HUES48 (cell line): ENCODE measurements around the gene CALML4.
"Not testable (repeated sequence)": the region's sequence is repeated elsewhere in the genome, so short reads cannot be mapped to it uniquely, and the experiment has no call there.

ENCODE experiments used
- H3K27ac ChIP-seq: one replicate; pipeline ENCODE4 v1.7.0; 2013; ENCODE audit warnings: low read depth, low read length, inconsistent platforms
- H3K27me3 ChIP-seq: 2 replicates; pipeline ENCODE4 v1.6.1; 2013; ENCODE audit warnings: mild to moderate bottlenecking, low read length; ENCODE audit not compliant: control insufficient read depth, insufficient read depth
- H3K36me3 ChIP-seq: 2 replicates; pipeline ENCODE4 v1.6.1; 2013; ENCODE audit warnings: low read length; ENCODE audit not compliant: control insufficient read depth, insufficient read depth
- H3K4me1 ChIP-seq: 2 replicates; pipeline ENCODE4 v1.6.1; 2013; ENCODE audit warnings: mild to moderate bottlenecking, low read length; ENCODE audit not compliant: control insufficient read depth, insufficient read depth
- H3K4me3 ChIP-seq: 2 replicates; pipeline ENCODE4 v1.5.1; 2013; ENCODE audit warnings: mild to moderate bottlenecking, low read depth, low read length
- H3K9ac ChIP-seq: 2 replicates; pipeline ENCODE4 v1.6.1; 2013; ENCODE audit warnings: mild to moderate bottlenecking, low read depth, low read length, moderate library complexity
- H3K9me3 ChIP-seq: 2 replicates; pipeline ENCODE4 v1.6.1; 2013; ENCODE audit warnings: low read length; ENCODE audit not compliant: control insufficient read depth, insufficient read depth

CALML4 gene

GRCh38 chr15:68204776-68205557, at the start of gene CALML4:
Gene CALML4, minus strand, starts transcription at chr15:68205332. Its CDS starts 85 bp downstream, at chr15:68205247.
- H3K27me3 ChIP-seq, result no peaks in the 10 kb centered on the region
- peak within 1 kb of the TSS; percentile 14 for H3K27ac ChIP-seq
- H3K4me1 ChIP-seq, result peaks cover 34% of the 10 kb centered on the region
- H3K4me3 ChIP-seq, result no peak within 1 kb of the TSS
- no peak within 1 kb of the TSS for H3K9ac ChIP-seq
- peaks cover 16% of the 10 kb centered on the region; the same call in 1 of the 2 replicates for H3K36me3 ChIP-seq
- no peaks in the 10 kb centered on the region for H3K9me3 ChIP-seq

- Histone ChIP-seq H3K4me3 (no peak overlapping the region), H3K27me3 (no peaks in the 10 kb centered on the region), H3K27ac (no peak overlapping the region), H3K4me1 (peaks cover 14% of the 10 kb centered on the region), H3K9me3 (no peaks in the 10 kb centered on the region), H3K36me3 (no peaks in the 10 kb centered on the region), H3K9ac (no peak overlapping the region)
Observed at GRCh38 chr15:68252925-68253534, 47.9 kb upstream of the CALML4 start.

GRCh38 chr15:68249058-68249713, 44.1 kb upstream of the CALML4 start:
- H3K27ac ChIP-seq, result no peak overlapping the region
- H3K9ac ChIP-seq, result no peak overlapping the region
- H3K36me3 ChIP-seq, result no peaks in the 10 kb centered on the region
- peaks cover 4% of the 10 kb centered on the region; the same call in 1 of the 2 replicates for H3K4me1 ChIP-seq
- no peaks in the 10 kb centered on the region for H3K27me3 ChIP-seq
- no peak overlapping the region for H3K4me3 ChIP-seq
- no peaks in the 10 kb centered on the region for H3K9me3 ChIP-seq

- no peak overlapping the region for H3K4me3 ChIP-seq
- no peak overlapping the region for H3K27ac ChIP-seq
- no peaks in the 10 kb centered on the region for H3K27me3 ChIP-seq
- H3K36me3 ChIP-seq, result no peaks in the 10 kb centered on the region
- no peak overlapping the region for H3K9ac ChIP-seq
- no peaks in the 10 kb centered on the region for H3K9me3 ChIP-seq
- H3K4me1 ChIP-seq, result no peaks in the 10 kb centered on the region
Observed at GRCh38 chr15:68244235-68244634, 39.1 kb upstream of the CALML4 start.

- Histone ChIP-seq H3K27ac (no peak overlapping the region), H3K4me3 (no peak overlapping the region), H3K4me1 (no peaks in the 10 kb centered on the region), H3K9me3 (no peaks in the 10 kb centered on the region), H3K27me3 (no peaks in the 10 kb centered on the region), H3K9ac (no peak overlapping the region), H3K36me3 (no peaks in the 10 kb centered on the region)
Observed at GRCh38 chr15:68241088-68241935, 36.2 kb upstream of the CALML4 start.

- Histone ChIP-seq H3K36me3 (no peaks in the 10 kb centered on the region), H3K9ac (no peak overlapping the region), H3K27me3 (no peaks in the 10 kb centered on the region), H3K4me3 (no peak overlapping the region), H3K9me3 (no peaks in the 10 kb centered on the region), H3K27ac (no peak overlapping the region), H3K4me1 (no peaks in the 10 kb centered on the region)
Observed at GRCh38 chr15:68239025-68239424, 33.9 kb upstream of the CALML4 start.

- no peaks in the 10 kb centered on the region for H3K9me3 ChIP-seq
- peaks cover 8% of the 10 kb centered on the region for H3K27me3 ChIP-seq
- H3K9ac ChIP-seq, result no peak overlapping the region
- H3K27ac ChIP-seq, result no peak overlapping the region
- H3K36me3 ChIP-seq, result no peaks in the 10 kb centered on the region
- H3K4me1 ChIP-seq, result peaks cover 4% of the 10 kb centered on the region
- no peak overlapping the region for H3K4me3 ChIP-seq
Observed at GRCh38 chr15:68235022-68235421, 29.9 kb upstream of the CALML4 start.

- not testable (repeated sequence) for H3K27ac ChIP-seq, H3K36me3 ChIP-seq, H3K4me1 ChIP-seq, H3K9me3 ChIP-seq, H3K9ac ChIP-seq, H3K4me3 ChIP-seq, H3K27me3 ChIP-seq
Observed at GRCh38 chr15:68234520-68234919, 29.4 kb upstream of the CALML4 start.

- H3K4me3 ChIP-seq, result no peak overlapping the region
- H3K9me3 ChIP-seq, result no peaks in the 10 kb centered on the region
- no peaks in the 10 kb centered on the region for H3K36me3 ChIP-seq
- H3K9ac ChIP-seq, result no peak overlapping the region
- H3K27ac ChIP-seq, result no peak overlapping the region
- H3K27me3 ChIP-seq, result peaks cover 10% of the 10 kb centered on the region
- peaks cover 5% of the 10 kb centered on the region for H3K4me1 ChIP-seq
Observed at GRCh38 chr15:68234060-68234459, 28.9 kb upstream of the CALML4 start.

GRCh38 chr15:68232937-68233336, 27.8 kb upstream of the CALML4 start:
- Histone ChIP-seq H3K4me3 (no peak overlapping the region), H3K9ac (no peak overlapping the region), H3K36me3 (no peaks in the 10 kb centered on the region), H3K9me3 (no peaks in the 10 kb centered on the region), H3K4me1 (peaks cover 11% of the 10 kb centered on the region), H3K27ac (no peak overlapping the region), H3K27me3 (peaks cover 10% of the 10 kb centered on the region)
